Gastrocnemius medialis (tissue), 4 donors: ENCODE results near the gene CDC34.

Experiments
- CTCF ChIP-seq, 5 experiments: fragments of 450-650 bp in 3 of 5; fragments of 200-600 bp in 2 of 5; sonication (generic) in 2 of 5; IDR thresholded peaks in 4 of 5; conservative IDR thresholded peaks in 1 of 5; 1 replicate in 4 of 5; 2 replicates in 1 of 5; pipeline ENCODE4 v1.5.1; 2016 to 2019; ENCODE audit warnings: antibody characterized with exemption in 5 of 5, mild to moderate bottlenecking in 3 of 5, moderate library complexity in 3 of 5
- POLR2A ChIP-seq, 2 donors: fragments of 450-650 bp; IDR thresholded peaks; one replicate each; pipeline ENCODE4 v1.6.1; 2017; ENCODE audit warnings: antibody characterized with exemption in 2 of 2, mild to moderate bottlenecking in 2 of 2, moderate library complexity in 2 of 2

- TF ChIP-seq CTCF (IDR thresholded peaks at IDR 0.05 in 4 of 5, conservative IDR thresholded peaks at IDR 0.05 in 1 of 5), result no peak
- TF ChIP-seq POLR2A (IDR thresholded peaks at IDR 0.05), result peak; percentile 48 to 60
Observed at GRCh38 chr19:573519-573825, 41.9 kb downstream of the CDC34 start.
